GM21360 (cell line): Measurements from ENCODE around the gene TTLL9.
"Not testable (repeated sequence)": the region's sequence is repeated elsewhere in the genome, so short reads cannot be mapped to it uniquely, and the experiment has no call there.

ENCODE experiments used
- ATAC-seq: cut with Tn5 transposase; IDR thresholded peaks from one replicate; pipeline ENCODE4 v1.9.1; 2021; ENCODE audit warnings: mild to moderate bottlenecking, moderate library complexity; ENCODE audit not compliant: unreplicated experiment

TTLL9 gene

GRCh38 chr20:31869942-31870725 is at the start of gene TTLL9, which contains the start of gene DUSP15:
TTLL9 (plus strand) TSS chr20:31870634; CDS start chr20:31871127, 493 bp downstream.
DUSP15 (minus strand) TSS chr20:31870527; CDS start chr20:31870337, 190 bp downstream.
- no peak for ATAC-seq

GRCh38 chr20:31821427-31821826 is 49.0 kb upstream of the TTLL9 start:
- ATAC-seq: no peak

GRCh38 chr20:31822421-31823330 is 47.8 kb upstream of the TTLL9 start:
- peak; percentile 68 for ATAC-seq

GRCh38 chr20:31823360-31824124 is 46.9 kb upstream of the TTLL9 start:
- no peak for ATAC-seq

GRCh38 chr20:31824125-31824485 is 46.3 kb upstream of the TTLL9 start:
- no peak for ATAC-seq

- ATAC-seq: no peak
Observed at GRCh38 chr20:31824554-31825313, 45.7 kb upstream of the TTLL9 start.

GRCh38 chr20:31826074-31826473 is 44.4 kb upstream of the TTLL9 start:
- no peak for ATAC-seq

- no peak for ATAC-seq
Observed at GRCh38 chr20:31827059-31827458, 43.4 kb upstream of the TTLL9 start.

GRCh38 chr20:31828016-31828415 is 42.4 kb upstream of the TTLL9 start:
- ATAC-seq: not testable (repeated sequence)

- no peak for ATAC-seq
Observed at GRCh38 chr20:31829731-31830130, 40.7 kb upstream of the TTLL9 start.

GRCh38 chr20:31830406-31830981 is 39.9 kb upstream of the TTLL9 start:
- ATAC-seq: no peak

- ATAC-seq: no peak
Observed at GRCh38 chr20:31831211-31831610, 39.2 kb upstream of the TTLL9 start.

GRCh38 chr20:31831771-31832306 is 38.6 kb upstream of the TTLL9 start:
- no peak for ATAC-seq

GRCh38 chr20:31833130-31833930 is 37.1 kb upstream of the TTLL9 start:
- ATAC-seq: no peak

- ATAC-seq: no peak
Observed at GRCh38 chr20:31833931-31834521, 36.4 kb upstream of the TTLL9 start.

GRCh38 chr20:31835554-31835953 is 34.9 kb upstream of the TTLL9 start:
- no peak for ATAC-seq

GRCh38 chr20:31835977-31836852 is 34.2 kb upstream of the TTLL9 start:
- ATAC-seq: peak; percentile 59
